H7 (cell line): ENCODE measurements around the gene TENM4. TPM values are rescaled to one million over a fixed set of nuclear protein-coding genes. Genes with fewer than 3 reads are reported as not detected.
"Not testable (repeated sequence)": the region's sequence is repeated elsewhere in the genome, so short reads cannot be mapped to it uniquely, and the experiment has no call there.

ENCODE experiments used
- DNase-seq: peaks from one replicate; pipeline ENCODE4 v3.0.0; 2012
- H3K27me3 ChIP-seq: 2 replicates; pipeline ENCODE4 v1.6.0; 2011; ENCODE audit warnings: mild to moderate bottlenecking, low read length; ENCODE audit not compliant: control insufficient read depth, insufficient read depth
- H3K36me3 ChIP-seq: replicated peaks from 2 replicates; pipeline ENCODE4 v1.5.1; 2011; ENCODE audit warnings: low read length; ENCODE audit not compliant: control insufficient read depth, insufficient read depth
- H3K4me3 ChIP-seq: 2 replicates; pipeline ENCODE4 v1.5.1; 2011; ENCODE audit warnings: low read depth, mild to moderate bottlenecking, control low read depth, low read length, moderate library complexity; ENCODE audit not compliant: insufficient read depth
- total RNA-seq: library from RNA; depleted of rRNA; stranded (reverse); fragments of >200 nt; shearing (Covaris generic); gene quantifications from 2 replicates; pipeline ENCODE4 v1.2.3, GENCODE V29; 2014

Gene TENM4
- total RNA-seq, 1 experiment from 2014 or later: 29.6 TPM

DNA sequence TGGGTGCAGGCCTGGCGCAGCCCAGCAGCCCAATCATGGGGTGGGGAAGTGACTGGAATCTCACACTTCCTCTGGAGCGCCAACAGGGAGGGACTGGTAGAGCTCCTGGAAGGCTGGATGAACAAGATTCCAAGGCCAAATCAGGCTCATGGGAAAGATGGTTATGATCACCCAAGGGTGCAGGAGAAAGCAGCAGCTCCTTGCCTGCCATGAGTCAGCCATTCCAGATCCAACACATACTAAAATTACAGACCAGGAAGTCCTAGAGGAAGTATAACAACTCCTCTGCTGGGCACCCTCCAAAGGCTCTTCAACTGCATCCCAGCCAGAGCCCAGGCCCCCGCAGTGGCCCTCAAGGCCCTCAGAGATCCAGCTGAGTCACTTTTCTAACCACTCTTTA lies 427.3 kb downstream of the TENM4 start:
- no peaks in the 10 kb centered on the region for H3K27me3 ChIP-seq
- DNase-seq: no peak
- no peak overlapping the region for H3K4me3 ChIP-seq
- H3K36me3 ChIP-seq: no peaks in the 10 kb centered on the region

DNA sequence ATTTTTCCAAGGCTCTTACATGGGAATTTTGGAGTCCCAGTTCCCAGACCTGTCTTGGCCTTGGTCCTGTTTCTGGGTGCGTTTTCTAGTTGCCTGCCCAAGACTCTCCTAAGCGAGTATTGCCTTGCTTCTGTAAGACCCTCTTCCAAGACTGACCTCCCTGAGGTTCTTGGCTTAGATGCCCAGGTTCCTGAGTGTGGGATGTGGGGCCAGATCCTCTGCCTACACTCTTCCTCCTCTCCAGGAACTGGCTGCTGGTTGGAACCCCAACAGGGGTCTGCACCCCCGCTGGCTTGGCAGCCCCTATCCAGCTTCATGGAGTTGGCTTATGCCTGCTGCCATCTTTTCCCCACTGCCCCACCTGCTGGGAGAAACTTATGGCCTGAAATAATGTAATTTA lies 429.5 kb downstream of the TENM4 start:
- Histone ChIP-seq H3K27me3 (no peaks in the 10 kb centered on the region), H3K4me3 (no peak overlapping the region), H3K36me3 (no peaks in the 10 kb centered on the region)
- no peak for DNase-seq

DNA sequence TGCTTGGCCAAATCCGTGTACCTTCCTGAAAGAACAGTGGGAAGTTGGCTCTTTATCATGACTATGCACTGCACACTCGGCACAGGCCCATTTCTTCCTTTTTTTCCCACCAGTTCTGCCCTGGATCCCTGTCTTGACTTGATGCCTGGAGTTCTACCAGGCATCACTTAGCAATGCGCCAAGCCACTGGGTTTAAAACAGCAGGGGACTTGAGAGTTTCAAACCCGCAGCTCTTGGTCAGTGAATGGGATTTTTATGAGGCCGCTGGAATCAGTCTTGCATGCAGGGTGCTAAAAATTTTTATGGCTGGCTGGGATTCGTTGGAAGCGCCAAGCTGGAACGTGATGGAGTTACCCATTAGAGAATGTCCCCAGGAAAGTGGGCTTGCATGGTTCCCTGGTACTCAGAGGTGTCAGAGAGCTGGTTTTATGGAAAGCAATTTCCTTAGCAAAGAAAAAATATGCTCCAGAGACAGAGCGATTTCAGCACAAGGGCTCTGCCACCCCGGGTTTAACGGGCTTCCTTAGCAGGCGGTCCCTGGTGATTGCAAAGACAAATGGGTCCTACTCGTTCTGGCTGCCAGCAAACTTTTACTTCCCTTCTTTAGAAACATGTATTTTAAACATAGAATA lies 432.9 kb downstream of the TENM4 start:
- Histone ChIP-seq H3K4me3 (no peak overlapping the region), H3K36me3 (no peaks in the 10 kb centered on the region), H3K27me3 (no peaks in the 10 kb centered on the region)
- no peak for DNase-seq

DNA sequence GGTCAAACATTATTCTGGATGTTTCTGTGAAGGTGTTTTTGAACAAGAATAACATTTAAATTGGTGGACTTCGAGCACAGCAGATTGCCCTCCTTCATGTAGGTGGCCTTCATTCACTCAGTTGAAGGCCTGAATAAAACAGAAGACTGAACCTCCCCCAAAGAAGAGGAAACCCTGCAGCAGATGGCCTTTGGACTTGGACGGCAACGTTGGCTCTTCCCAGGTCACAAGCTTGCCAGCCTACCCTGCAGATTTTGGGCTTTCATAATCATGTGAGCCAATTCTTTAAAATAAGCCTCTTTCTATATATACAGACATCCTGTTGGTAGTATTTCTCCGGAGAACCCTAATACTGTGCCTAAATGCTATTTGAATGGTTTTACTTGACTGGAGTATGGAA lies 434.0 kb downstream of the TENM4 start:
- H3K4me3 ChIP-seq: no peak overlapping the region
- no peaks in the 10 kb centered on the region for H3K27me3 ChIP-seq
- no peak for DNase-seq
- no peaks in the 10 kb centered on the region for H3K36me3 ChIP-seq

DNA sequence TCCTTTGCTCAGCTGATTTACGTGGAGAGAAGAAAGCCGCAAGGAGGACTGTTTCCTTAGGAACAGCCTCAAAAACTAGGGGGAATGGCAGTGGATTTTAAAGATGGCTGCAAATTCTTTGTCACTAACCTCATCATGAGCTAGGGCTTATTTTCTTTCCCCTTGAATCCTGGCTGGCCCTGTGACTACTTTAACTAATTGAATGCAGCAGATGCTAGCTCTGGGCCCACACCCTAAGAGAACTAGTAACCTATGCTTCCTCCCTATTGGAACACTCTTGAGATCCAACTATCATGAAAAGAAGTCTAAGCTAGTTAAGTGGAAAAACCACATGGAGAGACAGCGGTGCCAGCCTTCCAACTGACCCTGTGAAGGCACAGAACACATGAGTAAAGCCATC lies 444.8 kb downstream of the TENM4 start:
- no peaks in the 10 kb centered on the region for H3K36me3 ChIP-seq
- no peaks in the 10 kb centered on the region for H3K27me3 ChIP-seq
- no peak overlapping the region for H3K4me3 ChIP-seq
- DNase-seq: no peak

DNA sequence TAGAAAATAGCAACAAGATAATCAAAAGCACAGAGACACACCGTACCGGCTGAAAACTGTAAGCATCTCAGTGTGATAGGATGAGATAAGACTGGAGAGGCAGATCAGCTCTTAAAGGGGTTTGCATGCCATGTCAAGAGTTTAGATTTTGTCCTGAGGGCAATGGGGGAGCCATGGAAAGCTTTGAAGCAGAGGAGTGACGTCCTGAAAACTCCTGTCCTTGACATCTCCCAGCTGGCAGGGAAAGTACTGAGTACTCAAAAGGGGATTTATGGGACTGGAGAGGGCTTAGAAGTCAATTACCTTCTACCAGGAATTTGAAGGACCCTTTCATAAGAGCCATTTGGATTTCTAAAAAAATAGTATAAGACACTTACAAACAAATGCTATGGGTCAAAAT lies 445.7 kb downstream of the TENM4 start:
- Histone ChIP-seq H3K27me3 (no peaks in the 10 kb centered on the region), H3K36me3 (no peaks in the 10 kb centered on the region), H3K4me3 (no peak overlapping the region)
- DNase-seq: no peak

DNA sequence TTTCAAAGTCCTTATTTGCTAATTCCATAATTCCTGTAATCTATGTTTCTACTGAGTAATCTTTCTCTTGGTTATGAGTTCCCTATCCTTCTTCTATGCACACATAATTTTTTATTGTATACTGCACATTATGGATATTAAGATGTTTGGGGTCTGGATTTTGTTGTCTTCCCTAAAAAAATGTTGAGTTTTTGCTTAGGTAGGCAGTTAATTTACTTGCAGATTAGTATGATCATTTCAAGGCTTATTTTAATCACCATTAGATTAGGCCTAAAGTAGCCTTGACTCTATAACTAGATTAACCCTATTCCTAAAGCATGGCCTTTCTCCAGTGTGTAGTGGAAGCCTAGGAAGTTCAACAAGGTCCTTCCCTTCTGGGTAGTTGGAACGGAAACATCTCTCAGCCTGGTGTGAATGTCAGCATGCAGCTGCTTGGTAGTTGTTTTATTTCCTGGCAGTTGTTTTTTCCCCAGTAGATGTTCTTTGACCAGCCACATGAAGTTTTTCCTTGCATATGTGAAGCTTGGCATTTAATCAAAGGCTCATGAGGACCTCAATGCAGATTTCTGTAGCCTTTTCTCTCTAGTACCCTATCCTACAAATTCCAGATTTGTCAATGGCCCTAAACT lies 446.9 kb downstream of the TENM4 start:
- H3K36me3 ChIP-seq: no peaks in the 10 kb centered on the region
- DNase-seq: no peak
- H3K27me3 ChIP-seq: no peaks in the 10 kb centered on the region
- no peak overlapping the region for H3K4me3 ChIP-seq

DNA sequence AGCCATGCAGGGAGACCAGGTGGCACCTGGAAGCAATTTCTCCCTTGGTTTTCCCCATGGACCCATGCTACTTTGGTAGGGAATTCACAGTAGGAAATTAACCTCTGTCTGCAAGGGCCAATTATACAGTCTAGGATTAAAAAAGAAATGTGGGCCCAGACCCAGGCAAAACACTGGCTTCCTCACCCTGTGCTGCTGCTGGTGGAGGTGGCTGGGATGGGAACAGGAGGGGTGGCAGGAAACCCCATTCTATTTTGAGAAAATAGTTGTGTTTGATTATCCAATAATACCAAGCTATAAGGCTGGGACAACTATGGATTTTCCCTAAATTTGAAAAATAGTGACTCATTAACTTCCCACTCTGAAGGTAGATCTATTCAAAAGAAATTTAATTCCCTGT lies 449.1 kb downstream of the TENM4 start:
- Histone ChIP-seq H3K36me3 (no peaks in the 10 kb centered on the region), H3K27me3 (no peaks in the 10 kb centered on the region), H3K4me3 (no peak overlapping the region)

DNA sequence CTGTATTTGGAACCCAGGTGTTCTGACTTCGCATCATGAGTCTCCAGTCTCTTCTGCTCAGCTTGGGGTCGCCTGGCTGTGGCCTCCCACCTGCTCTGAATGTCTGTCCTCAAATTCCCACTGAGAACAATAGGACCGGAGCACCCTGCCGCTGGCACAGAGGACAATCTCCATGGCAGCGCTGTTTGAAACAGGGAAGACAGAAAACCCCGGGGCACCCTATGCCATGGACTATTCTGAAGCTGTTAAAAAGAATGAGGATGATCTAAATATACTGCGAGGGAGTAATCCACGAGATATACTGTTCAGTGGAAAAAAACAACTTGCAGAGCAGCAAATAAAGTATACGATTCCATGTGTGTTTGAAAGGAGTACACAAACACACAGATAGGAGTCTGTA lies 450.6 kb downstream of the TENM4 start:
- H3K4me3 ChIP-seq: no peak overlapping the region
- no peak for DNase-seq
- H3K27me3 ChIP-seq: no peaks in the 10 kb centered on the region
- H3K36me3 ChIP-seq: no peaks in the 10 kb centered on the region

More for the DNA sequence above, 449.1 kb downstream of the TENM4 start:
- DNase-seq: no peak

DNA sequence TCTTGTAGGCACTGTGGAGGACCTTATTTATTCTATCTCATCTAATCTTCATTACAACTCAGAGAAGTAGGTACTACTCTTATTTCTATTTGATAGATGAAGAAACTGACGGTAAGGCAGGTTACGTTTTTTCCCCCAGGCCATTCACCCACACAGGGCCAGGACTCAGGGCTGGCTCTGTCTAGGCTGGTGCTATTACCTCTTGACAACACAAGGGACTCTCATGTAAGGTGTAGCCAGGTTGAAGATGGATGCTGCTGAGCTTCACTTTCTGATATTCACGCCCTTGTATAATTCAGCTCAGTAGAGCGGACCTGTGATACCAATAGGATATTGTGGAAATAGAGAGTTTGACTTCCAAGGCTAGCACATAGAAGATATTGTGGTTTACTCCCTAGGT lies 453.1 kb downstream of the TENM4 start:
- H3K27me3 ChIP-seq: no peaks in the 10 kb centered on the region
- DNase-seq: no peak
- no peak overlapping the region for H3K4me3 ChIP-seq
- no peaks in the 10 kb centered on the region for H3K36me3 ChIP-seq

DNA sequence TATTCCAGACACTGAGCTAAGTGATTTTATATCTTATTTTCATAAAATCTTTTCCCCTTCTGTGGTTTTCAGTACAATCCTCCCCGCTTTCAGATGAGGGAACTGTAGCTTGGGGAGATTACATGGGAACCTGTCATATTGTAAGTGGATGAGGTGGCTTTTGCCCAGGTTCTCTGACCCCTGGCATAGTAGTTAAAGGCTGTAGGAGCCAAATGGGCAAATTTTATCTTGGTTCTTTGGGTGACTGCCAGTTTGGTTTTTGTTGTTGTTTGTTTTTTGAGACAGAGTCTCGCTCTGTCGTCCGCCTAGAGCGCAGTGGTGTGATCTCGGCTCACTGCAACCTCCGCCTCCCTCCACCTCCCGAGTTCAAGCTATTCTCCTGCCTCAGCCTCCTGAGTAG lies 454.5 kb downstream of the TENM4 start:
- Histone ChIP-seq H3K27me3 (no peaks in the 10 kb centered on the region), H3K4me3 (no peak overlapping the region), H3K36me3 (no peaks in the 10 kb centered on the region)
- no peak for DNase-seq

DNA sequence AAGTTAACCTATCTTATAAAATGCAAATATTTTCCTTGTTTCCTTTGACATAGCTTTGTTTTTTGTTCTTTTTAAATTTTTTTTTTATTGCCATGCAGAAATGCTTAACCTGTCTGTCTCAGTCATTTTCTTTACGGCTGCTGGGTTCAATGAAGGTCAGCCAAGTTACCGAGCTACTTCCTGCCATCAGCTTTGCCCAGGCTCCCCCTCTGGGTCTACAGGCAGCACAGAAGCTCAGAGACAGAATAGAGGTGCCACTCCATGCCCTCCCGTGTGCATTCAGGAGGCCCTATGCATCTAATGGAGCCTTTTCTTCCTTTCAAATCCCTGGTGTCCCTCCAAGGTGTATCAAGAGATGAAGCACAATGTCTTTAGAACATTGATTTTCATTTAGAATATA lies 455.2 kb downstream of the TENM4 start:
- H3K27me3 ChIP-seq: no peaks in the 10 kb centered on the region
- H3K36me3 ChIP-seq: no peaks in the 10 kb centered on the region
- no peak overlapping the region for H3K4me3 ChIP-seq
- DNase-seq: no peak

DNA sequence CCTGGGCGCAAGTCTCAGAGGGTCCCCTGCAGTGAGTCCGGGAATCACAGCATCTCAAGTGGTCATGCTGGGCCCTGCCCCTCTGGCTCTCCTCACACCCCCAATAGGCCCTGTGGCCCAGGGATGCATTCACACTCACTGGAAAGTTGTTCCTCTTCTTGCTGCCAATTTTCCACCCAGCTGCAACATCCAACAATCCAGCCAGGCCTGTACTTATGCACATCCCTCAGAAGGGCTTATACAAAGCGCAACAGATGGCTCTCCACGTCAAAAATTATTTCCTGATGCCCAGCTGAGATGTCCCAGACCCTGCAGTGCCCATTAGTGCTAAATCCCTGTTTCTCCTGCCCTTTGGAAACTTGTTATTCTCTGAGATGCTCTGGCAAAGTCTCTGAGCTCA lies 458.4 kb downstream of the TENM4 start:
- H3K4me3 ChIP-seq: no peak overlapping the region
- no peak for DNase-seq
- H3K27me3 ChIP-seq: no peaks in the 10 kb centered on the region
- H3K36me3 ChIP-seq: no peaks in the 10 kb centered on the region

DNA sequence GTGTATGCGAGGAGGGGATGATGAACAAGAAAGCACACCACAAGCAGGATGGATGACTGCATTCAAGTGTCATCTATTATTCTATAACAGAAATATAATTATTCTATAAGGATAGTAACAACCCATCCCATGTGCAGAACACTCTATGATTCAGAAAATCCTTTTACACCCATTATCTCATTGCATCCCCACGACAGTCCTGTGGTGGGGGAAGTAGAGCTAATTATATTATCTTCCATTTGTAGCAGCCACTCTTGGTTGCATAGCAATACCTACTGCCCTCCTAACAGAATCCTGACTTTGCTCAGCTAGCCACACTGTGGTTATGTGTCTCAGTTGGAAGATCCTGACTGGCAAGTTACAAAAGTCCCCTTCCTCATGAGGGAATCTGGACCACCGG lies 459.7 kb downstream of the TENM4 start:
- DNase-seq: no peak
- Histone ChIP-seq H3K27me3 (no peaks in the 10 kb centered on the region), H3K36me3 (no peaks in the 10 kb centered on the region), H3K4me3 (no peak overlapping the region)

DNA sequence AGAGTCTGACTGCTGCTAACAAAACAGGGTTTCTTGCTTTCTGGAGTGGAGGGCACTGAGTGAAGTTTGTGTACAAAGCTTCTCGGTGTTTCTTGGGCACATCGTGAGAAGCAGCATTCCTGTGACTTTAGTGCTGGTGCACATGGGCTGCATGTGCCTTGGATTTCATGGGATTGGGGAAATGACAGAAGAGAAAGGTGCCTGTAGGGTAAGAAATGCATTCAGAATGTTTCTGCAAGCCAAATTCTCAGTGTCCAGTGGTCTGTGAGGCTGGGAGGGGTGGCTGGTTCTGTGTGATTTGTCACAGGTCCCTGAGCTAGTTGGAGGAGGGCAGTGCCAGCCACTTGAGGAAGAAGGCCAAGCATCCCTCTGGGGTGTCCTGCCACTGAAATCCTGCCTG lies 462.0 kb downstream of the TENM4 start:
- no peak for DNase-seq
- no peak overlapping the region for H3K4me3 ChIP-seq
- no peaks in the 10 kb centered on the region for H3K36me3 ChIP-seq
- H3K27me3 ChIP-seq: no peaks in the 10 kb centered on the region

DNA sequence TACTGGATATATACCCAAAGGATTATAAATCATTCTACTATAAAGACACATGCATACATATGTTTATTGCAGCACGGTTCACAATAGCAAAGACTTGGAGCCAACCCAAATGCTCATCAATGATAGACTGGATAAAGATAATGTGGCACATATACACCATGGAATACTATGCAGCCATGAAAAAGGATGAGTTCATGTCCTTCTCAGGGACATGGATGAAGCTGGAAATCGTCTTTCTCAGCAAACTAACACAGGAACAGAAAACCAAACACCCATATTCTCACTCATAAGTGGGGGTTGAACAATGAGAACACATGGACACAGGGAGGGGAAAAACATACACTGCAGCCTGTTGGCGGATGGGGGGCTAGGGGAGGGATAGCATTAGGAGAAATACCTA lies 463.0 kb downstream of the TENM4 start:
- H3K36me3 ChIP-seq, H3K4me3 ChIP-seq, DNase-seq, H3K27me3 ChIP-seq: not testable (repeated sequence)
